K562 (cell line): ENCODE data around the gene RPL11. TPM values are rescaled to one million over a fixed set of nuclear protein-coding genes. Genes with fewer than 3 reads are reported as not detected.

ENCODE experiments used
- ATF1 ChIP-seq, 2 experiments: fragments of 450-650 bp in 1 of 2; IDR thresholded peaks; 2 replicates each; pipeline ENCODE4 v1.6.1; 2016; ENCODE audit warnings: missing compliant biosample characterization in 1 of 2, missing genetic modification characterization in 1 of 2
- LCOR ChIP-seq: sonication (generic); formaldehyde crosslinking; IDR thresholded peaks from 2 replicates; pipeline ENCODE4 v1.8.0; 2022; ENCODE audit warnings: mild to moderate bottlenecking, missing genetic modification reagents
- TRIM28 ChIP-seq: fragments of 450-650 bp; IDR thresholded peaks from 2 replicates; pipeline ENCODE4 v1.6.1; 2017
- ZBTB40 ChIP-seq, 2 experiments: fragments of 450-650 bp in 1 of 2; sonication (generic) in 1 of 2; formaldehyde crosslinking in 1 of 2; IDR thresholded peaks; 2 replicates each; pipeline versions ENCODE4 v1.7.1 to v1.9.0; 2016 to 2022; ENCODE audit warnings: inconsistent platforms in 1 of 2, mild to moderate bottlenecking in 1 of 2, missing genetic modification reagents in 1 of 2
- ZFP91 ChIP-seq: sonication (generic); formaldehyde crosslinking; IDR thresholded peaks from 2 replicates; pipeline ENCODE4 v1.8.0; 2022; ENCODE audit warnings: mild to moderate bottlenecking, missing genetic modification reagents
- ZNF583 ChIP-seq: fragments of 250-450 bp; sonication (Bioruptor Pico); IDR thresholded peaks from 2 replicates; pipeline ENCODE4 v1.4.0; 2020
- polyA plus RNA-seq, 8 experiments: library from polyadenylated mRNA; depleted of rRNA in 4 of 8; stranded (reverse) in 5 of 8; unstranded in 3 of 8; fragments of >200 nt; fragmentation: Nextera tagmentation in 2 of 8; fragmentation: Illumina TruSeq in 1 of 8; extraction: Ambion mirVana in 2 of 8; extraction: Trizol in 1 of 8; gene quantifications; 2 replicates each; pipeline versions ENCODE4 v1.2.1 to v1.2.3, GENCODE V29; 2011 to 2014; ENCODE audit warnings: inconsistent platforms in 1 of 8, missing spikeins in 1 of 8
- total RNA-seq, 7 experiments: library from RNA; depleted of rRNA in 6 of 7; stranded (reverse); fragments of >200 nt in 6 of 7; fragmentation: Illumina TruSeq in 2 of 7; extraction: Trizol in 2 of 7; gene quantifications; 2 replicates each; pipeline versions ENCODE4 v1.2.1 to v1.2.3, GENCODE V29; 2011 to 2021; ENCODE audit warnings: low replicate concordance in 1 of 7

RPL11 gene
- total and polyA plus RNA-seq, 9 of the 15 experiments (the other 6 are each of a cell fraction or from before 2014, with no cell fraction given) = 1,781 to 4,526 (median 3,111) TPM

GRCh38 chr1:23691499-23692307, at the start of gene RPL11 (continued):
- TF ChIP-seq ZBTB40 (IDR thresholded peaks at IDR 0.05) (peak; percentile 93), ZBTB40 (CRISPR knock-in tag; IDR thresholded peaks at IDR 0.05) (peak; percentile 9; the same call in 1 of the 2 replicates), ATF1 (CRISPR knock-in tag; IDR thresholded peaks at IDR 0.05) (peak; percentile 58), ATF1 (tag; IDR thresholded peaks at IDR 0.05) (peak; percentile 77), ZNF583 (CRISPR knock-in tag) (peak; percentile 66; the same call in 1 of the 2 replicates), TRIM28 (peak; percentile 40; the same call in 1 of the 2 replicates), LCOR (CRISPR knock-in tag) (peak; percentile 95), ZFP91 (CRISPR knock-in tag) (peak; percentile 41; the same call in 1 of the 2 replicates)
